ENCODE measurements around the gene KRT80.

GRCh38 chr12:52171950-52172512 is 19.8 kb downstream of the KRT80 start:
- TF ChIP-seq POLR2A (IDR thresholded peaks at IDR 0.05) (no peak), CTCF (IDR thresholded peaks at IDR 0.05 in 8 of 11, conservative IDR thresholded peaks at IDR 0.05 in 3 of 11) (peak in 1 of 11 experiments; percentile 26)

Data from spleen (tissue), 7 donors.